H1 (cell line): ENCODE measurements around the gene STKLD1. TPM values are rescaled to one million over a fixed set of nuclear protein-coding genes. Genes with fewer than 3 reads are reported as not detected.

Experiments used
- CTCF ChIA-PET: fragments of 300-600 bp; sonication (Branson Sonifier 250); formaldehyde crosslinking; loops from one replicate; lab custom pipeline; 2021; ENCODE audit not compliant: partially characterized antibody; lab: Charles Lee
- POLR2A ChIA-PET: fragments of 300-600 bp; sonication (Branson Sonifier 250); formaldehyde crosslinking; loops from one replicate; lab custom pipeline; 2021; ENCODE audit warnings: inconsistent platforms; ENCODE audit not compliant: partially characterized antibody; lab: Charles Lee
- DNase-seq, 2 experiments: peaks; one replicate each; pipeline versions ENCODE4 v3.0.0 to v3.0.0-alpha.2; 2010 to 2022; ENCODE audit warnings: low spot score in 2 of 2, low read depth in 1 of 2, mixed read lengths in 1 of 2
- FAIRE-seq: peaks from 2 replicates; lab custom pipeline; 2011; peaks lifted over from hg19 to GRCh38; lab: Jason Lieb, UNC
- H2AFZ ChIP-seq: 2 replicates; pipeline ENCODE4 v1.8.1; 2012; ENCODE audit warnings: low read length, inconsistent platforms
- H2AK5ac ChIP-seq: 2 replicates; pipeline ENCODE4 v1.6.1; 2013; ENCODE audit warnings: low read depth, low read length
- H2BK120ac ChIP-seq: replicated peaks from 2 replicates; pipeline ENCODE3; 2013; ENCODE audit warnings: low read depth, low read length, inconsistent platforms
- H2BK12ac ChIP-seq: 2 replicates; pipeline ENCODE4 v1.6.1; 2013; ENCODE audit warnings: low read depth, low read length
- H2BK15ac ChIP-seq: 2 replicates; pipeline ENCODE4 v1.6.1; 2013; ENCODE audit warnings: low read length
- H2BK20ac ChIP-seq: 2 replicates; pipeline ENCODE4 v1.6.1; 2013; ENCODE audit warnings: low read length
- H2BK5ac ChIP-seq: 2 replicates; pipeline ENCODE4 v1.6.1; 2013; ENCODE audit warnings: low read depth, low read length
- H3K14ac ChIP-seq: 2 replicates; pipeline ENCODE4 v1.6.1; 2013; ENCODE audit warnings: inconsistent platforms; ENCODE audit not compliant: insufficient read length
- H3K18ac ChIP-seq: 2 replicates; pipeline ENCODE4 v1.6.1; 2013; ENCODE audit warnings: low read length; ENCODE audit errors: extremely low read depth
- H3K23ac ChIP-seq: 2 replicates; pipeline ENCODE4 v1.6.1; 2013; ENCODE audit warnings: inconsistent platforms; ENCODE audit not compliant: insufficient read length
- H3K23me2 ChIP-seq: 2 replicates; pipeline ENCODE4 v1.6.1; 2013; ENCODE audit warnings: low read depth, low read length
- H3K27ac ChIP-seq: 2 replicates; pipeline ENCODE4 v1.6.1; 2011; ENCODE audit warnings: low read depth, low read length, inconsistent platforms
- H3K27me3 ChIP-seq, 4 experiments: replicated peaks in 1 of 4; 1 replicate in 1 of 4; 2 replicates in 3 of 4; pipeline versions ENCODE4 v1.6.1 to v1.8.1; 2011 to 2013; ENCODE audit warnings: low read length in 3 of 4, mild to moderate bottlenecking in 3 of 4, inconsistent platforms in 2 of 4, mixed read lengths in 2 of 4, moderate library complexity in 1 of 4; ENCODE audit not compliant: control insufficient read depth in 3 of 4, insufficient read depth in 3 of 4; ENCODE audit errors: extremely low read depth in 1 of 4
- H3K36me3 ChIP-seq, 4 experiments: 2 replicates each; pipeline versions ENCODE4 v1.6.1 to v1.8.1; 2011 to 2013; ENCODE audit warnings: mild to moderate bottlenecking in 4 of 4, low read length in 3 of 4, moderate library complexity in 2 of 4, control low read depth in 1 of 4, inconsistent platforms in 1 of 4; ENCODE audit not compliant: insufficient read depth in 4 of 4, control insufficient read depth in 2 of 4
- H3K4ac ChIP-seq: replicated peaks from 2 replicates; pipeline ENCODE3; 2013; ENCODE audit warnings: low read length, low read depth, mixed read lengths, inconsistent platforms; ENCODE audit not compliant: insufficient read length
- H3K4me1 ChIP-seq, 4 experiments: replicated peaks in 1 of 4; 1 replicate in 1 of 4; 2 replicates in 3 of 4; pipeline versions ENCODE4 v1.6.1 to v1.8.1; 2011 to 2013; ENCODE audit warnings: low read length in 3 of 4, inconsistent platforms in 2 of 4, mixed read lengths in 1 of 4; ENCODE audit not compliant: insufficient read depth in 4 of 4, control insufficient read depth in 3 of 4
- H3K4me2 ChIP-seq, 2 experiments: 2 replicates each; pipeline versions ENCODE4 v1.6.1 to v1.8.1; 2011 to 2013; ENCODE audit warnings: low read depth in 2 of 2, low read length in 2 of 2, control low read depth in 1 of 2, inconsistent platforms in 1 of 2, mild to moderate bottlenecking in 1 of 2; ENCODE audit not compliant: insufficient read depth in 1 of 2
- H3K4me3 ChIP-seq, 4 experiments: fragments of 200-600, 300-600 bp in 1 of 4; sonication (generic), shearing (Covaris generic), sonication (Bioruptor Twin) in 1 of 4; 2 replicates each; pipeline versions ENCODE4 v1.5.1 to v1.8.1; 2011 to 2016; ENCODE audit warnings: low read length in 4 of 4, low read depth in 3 of 4, control low read depth in 2 of 4, inconsistent platforms in 2 of 4, mild to moderate bottlenecking in 2 of 4, mixed read lengths in 1 of 4, moderate library complexity in 1 of 4; ENCODE audit not compliant: insufficient read depth in 2 of 4; ENCODE audit errors: extremely low read depth in 1 of 4
- H3K56ac ChIP-seq: replicated peaks from 2 replicates; pipeline ENCODE3; 2013; ENCODE audit warnings: low read depth, mild to moderate bottlenecking, mixed read lengths, low read length, inconsistent platforms; ENCODE audit not compliant: insufficient read length
- H3K79me1 ChIP-seq: 2 replicates; pipeline ENCODE4 v1.6.1; 2013; ENCODE audit warnings: low read depth, low read length, control low read depth
- H3K79me2 ChIP-seq, 2 experiments: 2 replicates each; pipeline versions ENCODE4 v1.6.1 to v1.8.1; 2012 to 2013; ENCODE audit warnings: low read length in 2 of 2, mild to moderate bottlenecking in 2 of 2, inconsistent platforms in 1 of 2; ENCODE audit not compliant: insufficient read depth in 2 of 2, control insufficient read depth in 1 of 2
- H3K9ac ChIP-seq, 4 experiments: replicated peaks in 1 of 4; 1 replicate in 1 of 4; 2 replicates in 3 of 4; pipeline versions ENCODE4 v1.6.1 to v1.8.1; 2011 to 2013; ENCODE audit warnings: low read depth in 3 of 4, low read length in 3 of 4, control low read depth in 2 of 4, mild to moderate bottlenecking in 2 of 4, moderate library complexity in 2 of 4, inconsistent platforms in 1 of 4; ENCODE audit errors: extremely low read depth in 1 of 4
- H3K9me3 ChIP-seq, 2 experiments: 2 replicates each; pipeline versions ENCODE4 v1.6.1 to v1.8.1; 2012 to 2013; ENCODE audit warnings: mild to moderate bottlenecking in 2 of 2, moderate library complexity in 2 of 2, control low read depth in 1 of 2, inconsistent platforms in 1 of 2, low read depth in 1 of 2, low read length in 1 of 2, mixed read lengths in 1 of 2; ENCODE audit not compliant: insufficient read depth in 2 of 2
- H4K20me1 ChIP-seq, 2 experiments: replicated peaks in 1 of 2; 2 replicates each; pipeline versions ENCODE3 to v1.8.1; 2011 to 2013; ENCODE audit warnings: inconsistent platforms in 2 of 2, low read length in 2 of 2, mild to moderate bottlenecking in 1 of 2; ENCODE audit not compliant: insufficient read depth in 2 of 2, control insufficient read depth in 1 of 2
- H4K5ac ChIP-seq: 2 replicates; pipeline ENCODE4 v1.6.1; 2013; ENCODE audit warnings: low read length, low read depth, mixed read lengths, inconsistent platforms; ENCODE audit not compliant: insufficient read length
- H4K8ac ChIP-seq: 2 replicates; pipeline ENCODE4 v1.8.0; 2013; ENCODE audit warnings: mild to moderate bottlenecking, moderate library complexity, low read length, inconsistent platforms; ENCODE audit not compliant: insufficient read depth; ENCODE audit errors: extremely low read depth
- H4K91ac ChIP-seq: replicated peaks from 2 replicates; pipeline ENCODE3; 2013; ENCODE audit warnings: low read length, mixed read lengths, inconsistent platforms; ENCODE audit not compliant: insufficient read length
- FOSL1 ChIP-seq: IDR thresholded peaks from 2 replicates; pipeline ENCODE4 v1.6.1; 2011; ENCODE audit warnings: mild to moderate bottlenecking, low read depth, low read length, moderate library complexity; ENCODE audit not compliant: insufficient read depth
- KDM5A ChIP-seq: fragments of 200-600 bp; IDR thresholded peaks from 2 replicates; pipeline ENCODE4 v1.7.1; 2012; ENCODE audit warnings: mild to moderate bottlenecking, low read length, inconsistent platforms, mixed read lengths
- MAX ChIP-seq: IDR thresholded peaks from 2 replicates; pipeline ENCODE4 v1.6.1; 2012; ENCODE audit warnings: inconsistent platforms
- WGBS, 2 experiments: shearing (Covaris generic) in 1 of 2; methylation state at CpG; one replicate each; pipeline versions ENCODE4 v1.1.6 to v1.1.7; 2013 to 2015; ENCODE audit warnings: low lambda C conversion rate in 2 of 2, mixed read lengths in 2 of 2, inconsistent platforms in 1 of 2, low coverage in 1 of 2, missing lambda C conversion rate in 1 of 2; ENCODE audit not compliant: insufficient replicate concordance in 2 of 2, insufficient coverage in 1 of 2, insufficient read length in 1 of 2; ENCODE audit errors: extremely low coverage in 1 of 2, missing lambda C conversion rate in 1 of 2; 5-methylcytosine and 5-hydroxymethylcytosine counted together
- polyA plus RNA-seq, 7 experiments: library from polyadenylated mRNA; depleted of rRNA in 3 of 7; stranded (reverse) in 5 of 7; unstranded in 2 of 7; fragments of >200 nt in 5 of 7; fragments of 200-250 nt in 2 of 7; gene quantifications; 1 replicate in 5 of 7; 2 replicates in 1 of 7; 4 replicates in 1 of 7; pipeline versions ENCODE4 v1.2.1 to v1.2.3, GENCODE V29; 2011 to 2013; ENCODE audit warnings: missing spikeins in 2 of 7, mixed read lengths in 2 of 7
- total RNA-seq: library from RNA; stranded (reverse); fragmentation: NEBNext Ultra II Directional; extraction: Animal tissue kit (Norgen Biotek cat#: 25700); gene quantifications from 2 replicates; pipeline ENCODE4 v1.2.1, GENCODE V29; 2021

The STKLD1 gene
- total and polyA plus RNA-seq, 2 of the 8 experiments (the other 6 are each of a cell fraction or from before 2014, with no cell fraction given): 0.26 TPM; not detected in 1

GRCh38 chr9:133454943-133455673 lies 78.9 kb downstream of the STKLD1 start:
- CTCF ChIA-PET: interaction anchor here (0.6 to 6.9 kb wide), 10 partner anchors 9 to 46 kb away, joined by 3 to 64 read pairs (median 4); partner anchors contain the start of gene SLC2A6
- no peak for TF ChIP-seq MAX
- TF ChIP-seq KDM5A: no peak
- TF ChIP-seq FOSL1: no peak
- TF ChIP-seq, all 59 proteins: peak for 0
- WGBS, 2 experiments: 98% methylated on average over 20 of the region's 20 CpGs; no CpG with 5 or more reads in 1 of the 2 experiments

More at GRCh38 chr9:133454943-133455673, 78.9 kb downstream of the STKLD1 start:
- Histone ChIP-seq H3K4me2 (no peak overlapping the region), H2BK20ac (no peak overlapping the region), H4K91ac (no peak overlapping the region), H3K4ac (no peak overlapping the region), H3K56ac (no peak overlapping the region), H3K18ac (no peak overlapping the region), H3K79me1 (no peaks in the 10 kb centered on the region), H2AFZ (no peak overlapping the region), H3K4me1 (peaks cover 0 to 5% (median 3%) of the 10 kb centered on the region in 4 experiments; a peak in 5 of 7 replicates), H2BK5ac (no peak overlapping the region), H4K8ac (0 out of 2 replicates have a peak overlapping the region, but pooled peaks have one; percentile 25), H3K27me3 (no peaks in the 10 kb centered on the region; a peak in 2 of 7 replicates), H3K14ac (no peak overlapping the region), H3K4me3 (no peak overlapping the region), H3K23me2 (peaks cover 3% of the 10 kb centered on the region; the same call in 1 of the 2 replicates), H4K5ac (no peak overlapping the region), H2BK12ac (no peak overlapping the region), H3K36me3 (no peaks in the 10 kb centered on the region), H4K20me1 (peaks cover 0 to 2% of the 10 kb centered on the region in 2 experiments), H3K9ac (no peak overlapping the region), H3K79me2 (no peaks in the 10 kb centered on the region), H3K9me3 (no peaks in the 10 kb centered on the region), H2BK120ac (no peak overlapping the region), H3K23ac (no peak overlapping the region), H2BK15ac (no peak overlapping the region), H2AK5ac (no peak overlapping the region), H3K27ac (no peak overlapping the region)
- DNase-seq: no peak
- POLR2A ChIA-PET: interaction anchor here (1.2 to 2.1 kb wide), 3 partner anchors 11 to 25 kb away, joined by 3 to 6 read pairs (median 4); no protein-coding TSS in a partner anchor
- FAIRE-seq: no peak
